ENCODE measurements around the gene CUBN. TPM values are rescaled to one million over a fixed set of nuclear protein-coding genes. Genes with fewer than 3 reads are reported as not detected.

The CUBN gene
- total and polyA plus RNA-seq, 7 experiments from 2014 or later: 0.39 to 17.5 (median 7.0) TPM

DNA sequence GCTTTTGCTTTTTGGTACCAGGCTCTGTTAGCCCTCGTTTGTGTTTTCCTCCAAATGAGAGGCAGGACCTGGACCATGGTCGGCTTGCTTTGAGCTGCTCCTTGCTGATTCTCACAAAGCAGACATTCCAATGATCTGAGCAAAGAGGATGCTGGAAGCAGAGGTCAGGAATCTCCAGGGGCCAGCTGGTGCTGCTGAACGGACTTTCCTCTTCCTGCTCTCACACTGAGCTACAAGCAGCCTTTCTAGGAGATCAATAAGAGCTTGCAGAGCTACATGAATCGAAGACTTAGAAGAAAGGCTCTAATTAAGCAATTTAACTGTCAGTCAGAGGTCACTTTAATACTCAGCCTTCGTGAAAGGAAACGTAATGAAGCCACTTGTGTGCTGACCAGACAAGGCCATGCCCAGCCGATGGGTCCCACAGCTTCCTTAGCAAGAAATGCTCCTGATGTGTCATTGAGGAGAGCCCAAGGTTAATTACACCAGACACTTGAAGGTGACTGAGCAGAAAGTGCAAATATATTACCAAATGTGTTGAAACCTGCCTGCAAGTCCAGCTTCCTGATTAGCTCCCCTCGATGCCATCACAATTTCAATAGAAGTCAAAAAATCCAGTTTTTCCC lies 161.1 kb downstream of the CUBN start:
- Histone ChIP-seq H3K9me3 (ENCODE audit: control insufficient read depth in 2 of 3, low read length in 3 of 3) (no peaks in the 10 kb centered on the region), H3K36me3 (ENCODE audit: control insufficient read depth in 2 of 3, insufficient read depth in 3 of 3, low read length in 3 of 3) (no peaks in the 10 kb centered on the region), H3K27me3 (ENCODE audit: control insufficient read depth in 2 of 2, insufficient read depth in 2 of 2, low read length in 2 of 2) (no peaks in the 10 kb centered on the region), H3K4me3 (ENCODE audit: low read length) (no peak overlapping the region), H3K27ac (ENCODE audit: low read depth, low read length) (no peak overlapping the region), H3K4me1 (ENCODE audit: control insufficient read depth in 2 of 2, insufficient read depth in 2 of 2, low read length in 2 of 2) (no peaks in the 10 kb centered on the region)
- Mint-ChIP-seq H3K27me3 (peaks cover 0 to 33% (median 0%) of the 10 kb centered on the region in 5 donors), H3K9me3 (peaks cover 0 to 3% (median 0%) of the 10 kb centered on the region in 11 donors), H3K4me1 (peaks cover 11 to 24% (median 13%) of the 10 kb centered on the region in 7 donors), H3K36me3 (peaks cover 0 to 33% (median 16%) of the 10 kb centered on the region in 5 donors), H3K4me3 (no peak overlapping the region), H3K27ac (peak overlapping the region in 4 of 9 donors; percentile 15 to 77 (median 20))
- intact Hi-C loops (cut with micrococcal nuclease): no loop called here
- no peak for DNase-seq
- ChIA-PET POLR2A (no interaction called here), CTCF (interaction anchor here (0.6 to 0.7 kb wide), 2 partner anchors 31 to 123 kb away, joined by 3 to 7 read pairs; no protein-coding TSS in a partner anchor)
- peak; percentile 46 for ATAC-seq

DNA sequence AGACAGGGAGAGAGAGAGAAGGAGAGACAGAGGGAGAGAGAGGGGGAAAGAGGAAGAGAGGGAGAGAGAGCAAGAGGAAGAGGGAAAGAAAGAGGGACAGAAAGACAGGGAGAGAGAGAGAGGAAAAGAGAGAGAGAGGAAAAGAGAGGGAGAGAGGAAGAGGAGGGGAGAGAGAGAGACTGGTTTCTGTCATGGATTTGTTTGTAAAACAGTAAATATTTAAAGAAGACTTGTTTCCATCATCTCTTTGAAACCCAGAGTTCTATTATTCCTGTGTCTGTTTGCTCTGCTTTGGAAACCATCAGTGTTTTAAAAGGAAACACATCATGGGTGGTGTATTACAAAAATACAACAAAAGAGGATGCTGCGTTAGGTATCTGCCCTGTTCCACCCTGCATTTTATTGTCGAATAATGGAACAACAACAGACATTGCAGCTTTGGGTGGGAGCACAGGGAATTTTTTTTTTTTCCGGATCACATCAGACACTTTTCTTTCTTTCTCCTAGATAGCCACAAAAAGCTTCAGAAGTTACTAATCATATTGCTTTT lies 161.7 kb downstream of the CUBN start:
- CTCF ChIA-PET: interaction anchor here (0.7 kb wide), 1 partner anchor 31 kb away, joined by 7 read pairs; no protein-coding TSS in a partner anchor
- no peak for DNase-seq
- H3K4me1 ChIP-seq (ENCODE audit: control insufficient read depth in 2 of 2, insufficient read depth in 2 of 2, low read length in 2 of 2): no peaks in the 10 kb centered on the region
- H3K27ac ChIP-seq (ENCODE audit: low read depth, low read length): no peak overlapping the region
- no peaks in the 10 kb centered on the region for H3K27me3 ChIP-seq (ENCODE audit: control insufficient read depth in 2 of 2, insufficient read depth in 2 of 2, low read length in 2 of 2)
- H3K4me3 ChIP-seq (ENCODE audit: low read length): no peak overlapping the region
- Mint-ChIP-seq H3K27ac (peak overlapping the region in 6 of 9 donors; percentile 15 to 84 (median 75)), H3K36me3 (peaks cover 0 to 32% (median 14%) of the 10 kb centered on the region in 5 donors), H3K4me1 (peaks cover 11 to 24% (median 13%) of the 10 kb centered on the region in 7 donors), H3K4me3 (peak overlapping the region in 2 of 10 donors; percentile 59 to 73), H3K27me3 (peaks cover 0 to 31% (median 0%) of the 10 kb centered on the region in 5 donors), H3K9me3 (peaks cover 0 to 3% (median 0%) of the 10 kb centered on the region in 11 donors)
- no peak for ATAC-seq
- POLR2A ChIA-PET: no interaction called here
- intact Hi-C loops (cut with micrococcal nuclease): loop anchor here in 1 of 2 donors (2.0 kb wide), 1 partner anchor 59 kb away; no protein-coding TSS in a partner anchor
- H3K9me3 ChIP-seq (ENCODE audit: control insufficient read depth in 2 of 3, low read length in 3 of 3): no peaks in the 10 kb centered on the region
- H3K36me3 ChIP-seq (ENCODE audit: control insufficient read depth in 2 of 3, insufficient read depth in 3 of 3, low read length in 3 of 3): no peaks in the 10 kb centered on the region

DNA sequence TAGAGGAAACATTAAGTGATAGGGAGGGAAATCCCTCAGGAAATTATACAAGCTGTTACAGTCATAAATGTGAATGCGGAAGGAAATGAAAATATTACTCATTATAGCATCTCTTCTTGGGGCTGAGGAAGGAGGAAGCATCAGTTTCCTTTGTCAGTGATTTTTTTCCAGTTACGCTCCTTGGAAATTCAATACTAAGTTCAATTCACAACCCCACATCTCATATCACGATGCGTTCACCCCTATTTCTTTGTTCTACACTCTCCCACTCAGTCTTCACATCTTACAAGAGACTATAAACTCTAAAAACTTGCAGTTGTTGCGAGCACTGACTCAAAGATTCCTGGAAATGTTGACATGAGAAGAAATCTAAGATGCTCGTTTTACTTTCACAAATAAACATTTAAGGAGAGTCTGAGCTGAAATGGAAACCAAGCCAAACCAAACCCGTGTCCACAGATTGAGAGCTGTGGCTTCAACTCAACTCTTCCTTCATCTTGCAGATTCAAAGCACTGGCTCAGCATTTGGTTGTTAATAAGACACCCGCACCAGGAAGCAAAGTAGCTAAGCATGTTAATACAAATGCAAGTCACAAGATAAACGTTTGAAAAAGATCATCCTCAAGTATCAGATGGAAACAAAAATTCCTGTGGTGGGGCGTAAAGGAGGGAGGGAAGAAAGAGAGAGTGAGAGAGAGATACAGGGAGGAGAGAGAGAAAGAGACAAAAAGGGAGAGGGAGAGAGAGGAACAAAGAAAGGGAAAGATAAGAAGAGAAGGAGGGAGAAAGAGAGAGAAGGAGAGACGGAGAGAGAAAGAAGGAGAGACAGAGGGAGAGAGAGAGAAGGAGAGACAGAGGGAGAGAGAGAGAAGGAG lies 162.4 kb downstream of the CUBN start:
- H3K27ac Mint-ChIP-seq: peak overlapping the region in 5 of 9 donors; percentile 67 to 84 (median 77)
- ATAC-seq: peak; percentile 55
- intact Hi-C loops (cut with micrococcal nuclease): loop anchor here in 1 of 2 donors (2.0 kb wide), 1 partner anchor 60 kb away; no protein-coding TSS in a partner anchor
- peaks cover 12 to 27% (median 17%) of the 10 kb centered on the region in 7 donors for H3K4me1 Mint-ChIP-seq
- H3K4me3 ChIP-seq (ENCODE audit: low read length): no peak overlapping the region
- ChIA-PET POLR2A (no interaction called here), CTCF (interaction anchor here (0.7 kb wide), 1 partner anchor 30 kb away, joined by 7 read pairs; no protein-coding TSS in a partner anchor)
- H3K27me3 ChIP-seq (ENCODE audit: control insufficient read depth in 2 of 2, insufficient read depth in 2 of 2, low read length in 2 of 2): no peaks in the 10 kb centered on the region
- H3K9me3 Mint-ChIP-seq: peaks cover 0 to 3% (median 0%) of the 10 kb centered on the region in 11 donors
- no peak overlapping the region for H3K27ac ChIP-seq (ENCODE audit: low read depth, low read length)
- DNase-seq: no peak
- H3K36me3 ChIP-seq (ENCODE audit: control insufficient read depth in 2 of 3, insufficient read depth in 3 of 3, low read length in 3 of 3): no peaks in the 10 kb centered on the region
- peak overlapping the region in 2 of 10 donors; percentile 59 to 73 for H3K4me3 Mint-ChIP-seq
- peaks cover 0 to 26% (median 0%) of the 10 kb centered on the region in 5 donors for H3K27me3 Mint-ChIP-seq
- no peaks in the 10 kb centered on the region for H3K4me1 ChIP-seq (ENCODE audit: control insufficient read depth in 2 of 2, insufficient read depth in 2 of 2, low read length in 2 of 2)
- no peaks in the 10 kb centered on the region for H3K9me3 ChIP-seq (ENCODE audit: control insufficient read depth in 2 of 3, low read length in 3 of 3)
- peaks cover 0 to 38% (median 14%) of the 10 kb centered on the region in 5 donors for H3K36me3 Mint-ChIP-seq

DNA sequence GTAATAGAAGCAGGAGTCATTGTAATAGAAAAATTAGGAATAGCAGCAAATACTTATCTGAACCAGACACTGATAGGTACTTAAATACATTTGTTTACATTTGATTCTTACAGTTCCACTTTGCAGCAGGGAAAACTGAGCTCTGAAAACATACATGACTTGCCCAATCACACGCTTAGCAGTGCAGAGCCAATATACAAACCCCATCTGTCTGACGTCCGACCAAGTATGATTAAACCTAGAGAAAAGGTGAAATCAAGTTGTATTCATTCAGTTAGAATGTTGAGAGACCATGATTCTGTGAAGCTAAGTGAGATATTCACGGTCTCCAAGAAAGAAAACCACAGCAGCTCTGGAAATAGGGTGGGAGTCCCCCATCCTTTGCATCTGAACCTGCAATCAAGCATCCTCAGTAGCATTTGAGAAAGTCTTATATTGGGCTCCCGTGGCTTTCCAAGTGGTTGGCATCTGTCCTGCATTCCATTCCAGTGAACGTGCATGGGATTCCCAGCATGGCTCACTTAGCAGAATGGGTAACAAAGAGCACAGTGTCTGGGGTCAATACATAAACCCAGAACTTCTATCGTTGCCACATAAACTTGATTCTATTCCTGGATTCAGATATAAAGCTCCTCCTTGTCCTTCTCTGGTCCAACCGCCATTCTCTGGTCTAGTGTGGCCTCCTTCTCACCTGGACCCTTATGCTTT lies 163.7 kb downstream of the CUBN start:
- ChIA-PET POLR2A (no interaction called here), CTCF (no interaction called here)
- H3K4me1 Mint-ChIP-seq: peaks cover 12 to 27% (median 17%) of the 10 kb centered on the region in 7 donors
- Histone ChIP-seq H3K9me3 (ENCODE audit: control insufficient read depth in 2 of 3, low read length in 3 of 3) (no peaks in the 10 kb centered on the region), H3K36me3 (ENCODE audit: control insufficient read depth in 2 of 3, insufficient read depth in 3 of 3, low read length in 3 of 3) (no peaks in the 10 kb centered on the region), H3K4me1 (ENCODE audit: control insufficient read depth in 2 of 2, insufficient read depth in 2 of 2, low read length in 2 of 2) (no peaks in the 10 kb centered on the region), H3K27me3 (ENCODE audit: control insufficient read depth in 2 of 2, insufficient read depth in 2 of 2, low read length in 2 of 2) (no peaks in the 10 kb centered on the region), H3K4me3 (ENCODE audit: low read length) (no peak overlapping the region), H3K27ac (ENCODE audit: low read depth, low read length) (no peak overlapping the region)
- no peak for DNase-seq
- H3K27ac Mint-ChIP-seq: no peak overlapping the region
- ATAC-seq: no peak
- peaks cover 0 to 17% (median 0%) of the 10 kb centered on the region in 5 donors for H3K27me3 Mint-ChIP-seq
- H3K4me3 Mint-ChIP-seq: no peak overlapping the region
- peaks cover 0 to 42% (median 11%) of the 10 kb centered on the region in 5 donors for H3K36me3 Mint-ChIP-seq
- peaks cover 0 to 3% (median 0%) of the 10 kb centered on the region in 11 donors for H3K9me3 Mint-ChIP-seq
- intact Hi-C loops (cut with micrococcal nuclease): loop anchor here in 1 of 2 donors (2.0 kb wide), 1 partner anchor 61 kb away; no protein-coding TSS in a partner anchor

DNA sequence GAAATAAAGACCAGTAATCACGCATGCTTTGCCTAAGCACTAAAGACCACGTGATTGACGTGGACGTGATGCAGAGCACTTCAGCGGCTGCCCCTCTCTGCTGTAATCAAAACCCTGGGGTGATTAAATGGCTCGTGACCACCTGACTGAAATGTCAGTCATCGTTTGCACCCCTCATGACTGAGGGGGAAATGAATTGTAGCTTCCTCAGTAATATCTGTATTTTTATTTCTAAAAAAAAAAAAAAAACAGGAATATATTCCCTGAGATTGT lies 164.3 kb downstream of the CUBN start:
- ChIA-PET POLR2A (no interaction called here), CTCF (no interaction called here)
- peaks cover 0 to 3% (median 0%) of the 10 kb centered on the region in 11 donors for H3K9me3 Mint-ChIP-seq
- peaks cover 0 to 17% (median 0%) of the 10 kb centered on the region in 5 donors for H3K27me3 Mint-ChIP-seq
- Histone ChIP-seq H3K27me3 (ENCODE audit: control insufficient read depth in 2 of 2, insufficient read depth in 2 of 2, low read length in 2 of 2) (no peaks in the 10 kb centered on the region), H3K36me3 (ENCODE audit: control insufficient read depth in 2 of 3, insufficient read depth in 3 of 3, low read length in 3 of 3) (no peaks in the 10 kb centered on the region), H3K27ac (ENCODE audit: low read depth, low read length) (no peak overlapping the region), H3K4me1 (ENCODE audit: control insufficient read depth in 2 of 2, insufficient read depth in 2 of 2, low read length in 2 of 2) (no peaks in the 10 kb centered on the region), H3K9me3 (ENCODE audit: control insufficient read depth in 2 of 3, low read length in 3 of 3) (no peaks in the 10 kb centered on the region), H3K4me3 (ENCODE audit: low read length) (no peak overlapping the region)
- intact Hi-C loops (cut with micrococcal nuclease): no loop called here
- ATAC-seq (no peak), DNase-seq (no peak)
- no peak overlapping the region for H3K4me3 Mint-ChIP-seq
- peaks cover 0 to 37% (median 11%) of the 10 kb centered on the region in 5 donors for H3K36me3 Mint-ChIP-seq
- peaks cover 12 to 27% (median 17%) of the 10 kb centered on the region in 7 donors for H3K4me1 Mint-ChIP-seq
- H3K27ac Mint-ChIP-seq: no peak overlapping the region

All from naive thymus-derived CD4-positive, alpha-beta T cell (primary cell).